Measurements from ENCODE around the gene TMEM184C.

- TF ChIP-seq CTCF (IDR thresholded peaks at IDR 0.05; ENCODE audit: insufficient read depth, low read length): no peak
- TF ChIP-seq GABPA (IDR thresholded peaks at IDR 0.05; ENCODE audit: low read depth): no peak
- no peak for TF ChIP-seq POLR2AphosphoS5 (IDR thresholded peaks at IDR 0.05; ENCODE audit: low read depth)
These were observed 100.7 kb downstream of the TMEM184C start for GRCh38 chr4:147717878-147718277.
